HG03039 (cell line): ENCODE measurements around the gene TMIGD1.
"Not testable (repeated sequence)": the region's sequence is repeated elsewhere in the genome, so short reads cannot be mapped to it uniquely, and the experiment has no call there.

Experiments
- ATAC-seq: cut with Tn5 transposase; IDR thresholded peaks from one replicate; pipeline ENCODE4 v1.9.1; 2021; ENCODE audit warnings: mild to moderate bottlenecking, moderate library complexity; ENCODE audit not compliant: unreplicated experiment

The TMIGD1 gene

GRCh38 chr17:30358055-30358760, 24.4 kb upstream of the TMIGD1 start:
- ATAC-seq = no peak

- no peak for ATAC-seq
These were observed 23.6 kb upstream of the TMIGD1 start for GRCh38 chr17:30357476-30357875.

GRCh38 chr17:30354701-30355100, 20.8 kb upstream of the TMIGD1 start:
- no peak for ATAC-seq

- ATAC-seq = no peak
These were observed 18.5 kb upstream of the TMIGD1 start for GRCh38 chr17:30352240-30352814.

- no peak for ATAC-seq
These were observed 17.9 kb upstream of the TMIGD1 start for GRCh38 chr17:30351735-30352134.

- ATAC-seq = not testable (repeated sequence)
These were observed 17.4 kb upstream of the TMIGD1 start for GRCh38 chr17:30351263-30351662.

GRCh38 chr17:30349252-30349651, 15.4 kb upstream of the TMIGD1 start:
- ATAC-seq = no peak

GRCh38 chr17:30347488-30347887, 13.6 kb upstream of the TMIGD1 start:
- ATAC-seq = no peak

GRCh38 chr17:30346221-30346795, 12.5 kb upstream of the TMIGD1 start:
- no peak for ATAC-seq

- no peak for ATAC-seq
These were observed 11.7 kb upstream of the TMIGD1 start for GRCh38 chr17:30345527-30346075.

- no peak for ATAC-seq
These were observed 11.2 kb upstream of the TMIGD1 start for GRCh38 chr17:30345089-30345433.

- no peak for ATAC-seq
These were observed 10.6 kb upstream of the TMIGD1 start for GRCh38 chr17:30344283-30345088.

GRCh38 chr17:30343796-30344195, 9.9 kb upstream of the TMIGD1 start:
- ATAC-seq = no peak

- not testable (repeated sequence) for ATAC-seq
These were observed 9.4 kb upstream of the TMIGD1 start for GRCh38 chr17:30343244-30343643.

- ATAC-seq = no peak
These were observed 7.9 kb upstream of the TMIGD1 start for GRCh38 chr17:30341703-30342249.

GRCh38 chr17:30340801-30341356, 7.0 kb upstream of the TMIGD1 start:
- no peak for ATAC-seq

- no peak for ATAC-seq
These were observed 5.2 kb upstream of the TMIGD1 start for GRCh38 chr17:30339086-30339485.

GRCh38 chr17:30337393-30337999, 3.6 kb upstream of the TMIGD1 start:
- ATAC-seq = no peak

- ATAC-seq = no peak
These were observed 2.7 kb upstream of the TMIGD1 start for GRCh38 chr17:30336369-30337171.

GRCh38 chr17:30334421-30334820, 564 bp upstream of the TMIGD1 start:
- ATAC-seq = no peak
